MM.1S (cell line): ENCODE measurements around the gene RAB10.

Experiments
- EZH2 ChIP-seq: fragments of 300-600 bp; sonication (generic); optimal IDR thresholded peaks from 2 replicates; pipeline ENCODE3; 2017; ENCODE audit warnings: low read depth, mild to moderate bottlenecking, antibody characterized with exemption, low read length, mixed read lengths
- EZH2phosphoT487 ChIP-seq: fragments of 300-600 bp; sonication (generic); IDR thresholded peaks from 2 replicates; pipeline ENCODE4 v1.6.1; 2018; ENCODE audit warnings: antibody characterized with exemption, low read length
- TF ChIP-seq, protein P1 (sequence below): fragments of 300-600 bp; sonication (generic); IDR thresholded peaks from 2 replicates; pipeline ENCODE4 v1.5.1; 2016; ENCODE audit warnings: antibody characterized with exemption, low read length, mixed read lengths

DNA sequence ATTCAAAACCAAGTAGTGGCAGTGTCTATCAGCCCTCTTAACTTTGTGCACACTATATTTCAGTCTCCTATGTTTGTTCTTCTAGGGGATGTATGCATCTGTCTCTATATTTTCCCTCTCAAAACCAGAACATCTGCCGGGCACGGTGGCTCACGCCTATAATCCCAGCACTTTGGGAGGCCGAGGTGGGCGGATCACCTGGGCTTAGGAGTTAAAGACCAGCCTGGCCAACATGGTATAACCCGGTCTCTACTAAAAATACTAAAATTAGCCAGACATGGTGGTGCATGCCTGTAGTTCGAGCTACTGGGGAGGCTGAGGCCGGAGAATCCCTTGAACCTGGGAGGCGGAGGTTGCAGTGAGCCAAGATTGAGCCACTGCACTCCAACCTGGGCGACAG is 129.1 kb downstream of the RAB10 start:
- TF ChIP-seq, protein P1, sequence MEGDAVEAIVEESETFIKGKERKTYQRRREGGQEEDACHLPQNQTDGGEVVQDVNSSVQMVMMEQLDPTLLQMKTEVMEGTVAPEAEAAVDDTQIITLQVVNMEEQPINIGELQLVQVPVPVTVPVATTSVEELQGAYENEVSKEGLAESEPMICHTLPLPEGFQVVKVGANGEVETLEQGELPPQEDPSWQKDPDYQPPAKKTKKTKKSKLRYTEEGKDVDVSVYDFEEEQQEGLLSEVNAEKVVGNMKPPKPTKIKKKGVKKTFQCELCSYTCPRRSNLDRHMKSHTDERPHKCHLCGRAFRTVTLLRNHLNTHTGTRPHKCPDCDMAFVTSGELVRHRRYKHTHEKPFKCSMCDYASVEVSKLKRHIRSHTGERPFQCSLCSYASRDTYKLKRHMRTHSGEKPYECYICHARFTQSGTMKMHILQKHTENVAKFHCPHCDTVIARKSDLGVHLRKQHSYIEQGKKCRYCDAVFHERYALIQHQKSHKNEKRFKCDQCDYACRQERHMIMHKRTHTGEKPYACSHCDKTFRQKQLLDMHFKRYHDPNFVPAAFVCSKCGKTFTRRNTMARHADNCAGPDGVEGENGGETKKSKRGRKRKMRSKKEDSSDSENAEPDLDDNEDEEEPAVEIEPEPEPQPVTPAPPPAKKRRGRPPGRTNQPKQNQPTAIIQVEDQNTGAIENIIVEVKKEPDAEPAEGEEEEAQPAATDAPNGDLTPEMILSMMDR, result no peak
- TF ChIP-seq EZH2 (no peak), EZH2phosphoT487 (no peak)
